Keratinocyte (primary cell): ENCODE data around the gene CARTPT.

ENCODE experiments used
- EZH2 ChIP-seq: IDR thresholded peaks from one replicate; pipeline ENCODE4 v1.6.1; 2012; ENCODE audit warnings: inconsistent platforms, mild to moderate bottlenecking, low read length, moderate library complexity
- TF ChIP-seq, protein P1 (sequence below), 3 experiments: IDR thresholded peaks in 1 of 3; conservative IDR thresholded peaks in 1 of 3; optimal IDR thresholded peaks in 1 of 3; 2 replicates in 2 of 3; 3 replicates in 1 of 3; pipeline versions ENCODE3 to v1.5.1; 2011; ENCODE audit warnings: low read length in 3 of 3, mild to moderate bottlenecking in 3 of 3, moderate library complexity in 2 of 3, control low read depth in 1 of 3, inconsistent platforms in 1 of 3; ENCODE audit not compliant: insufficient read depth in 2 of 3; ENCODE audit errors: extremely low read depth in 1 of 3

DNA sequence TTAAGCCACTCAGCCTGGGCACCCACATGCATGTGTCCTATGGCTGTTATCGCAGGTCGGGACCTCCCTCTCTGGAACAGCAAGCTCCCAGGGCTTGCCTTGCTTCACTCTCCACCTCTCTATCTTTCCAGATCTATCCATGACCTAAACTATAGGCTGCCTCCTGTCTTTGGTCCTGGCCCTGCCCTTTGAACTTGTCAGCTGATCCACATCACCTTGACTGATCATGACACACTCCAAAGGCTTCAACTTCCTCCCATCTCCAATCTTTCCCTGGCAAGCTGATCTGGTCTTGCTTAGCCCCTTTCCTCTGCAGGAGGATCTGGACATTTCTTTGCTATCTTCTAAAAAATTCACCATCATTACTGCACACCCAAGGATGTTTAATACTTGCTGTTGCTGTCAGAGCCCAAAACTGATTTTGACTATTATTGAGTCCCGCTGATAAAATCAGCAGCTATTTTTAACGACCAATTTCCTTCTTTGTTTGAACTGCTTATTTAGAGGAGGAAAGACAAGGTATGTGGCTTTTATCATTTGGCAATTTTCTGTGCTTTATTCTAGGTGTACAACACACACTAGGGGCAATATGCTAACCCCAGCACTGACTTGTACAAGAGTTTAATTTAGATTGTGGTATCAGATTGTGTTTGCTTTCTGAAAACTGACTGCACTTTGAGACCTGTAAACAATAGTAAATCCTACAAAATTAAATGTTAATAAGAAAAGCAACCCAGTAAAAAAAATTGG lies 33.5 kb downstream of the CARTPT start:
- TF ChIP-seq, protein P1, sequence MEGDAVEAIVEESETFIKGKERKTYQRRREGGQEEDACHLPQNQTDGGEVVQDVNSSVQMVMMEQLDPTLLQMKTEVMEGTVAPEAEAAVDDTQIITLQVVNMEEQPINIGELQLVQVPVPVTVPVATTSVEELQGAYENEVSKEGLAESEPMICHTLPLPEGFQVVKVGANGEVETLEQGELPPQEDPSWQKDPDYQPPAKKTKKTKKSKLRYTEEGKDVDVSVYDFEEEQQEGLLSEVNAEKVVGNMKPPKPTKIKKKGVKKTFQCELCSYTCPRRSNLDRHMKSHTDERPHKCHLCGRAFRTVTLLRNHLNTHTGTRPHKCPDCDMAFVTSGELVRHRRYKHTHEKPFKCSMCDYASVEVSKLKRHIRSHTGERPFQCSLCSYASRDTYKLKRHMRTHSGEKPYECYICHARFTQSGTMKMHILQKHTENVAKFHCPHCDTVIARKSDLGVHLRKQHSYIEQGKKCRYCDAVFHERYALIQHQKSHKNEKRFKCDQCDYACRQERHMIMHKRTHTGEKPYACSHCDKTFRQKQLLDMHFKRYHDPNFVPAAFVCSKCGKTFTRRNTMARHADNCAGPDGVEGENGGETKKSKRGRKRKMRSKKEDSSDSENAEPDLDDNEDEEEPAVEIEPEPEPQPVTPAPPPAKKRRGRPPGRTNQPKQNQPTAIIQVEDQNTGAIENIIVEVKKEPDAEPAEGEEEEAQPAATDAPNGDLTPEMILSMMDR (optimal IDR thresholded peaks at IDR 0.05 in 1 of 3, IDR thresholded peaks at IDR 0.05 in 1 of 3, conservative IDR thresholded peaks at IDR 0.05 in 1 of 3; ENCODE audit: extremely low read depth in 1 of 3, insufficient read depth in 2 of 3, low read length in 3 of 3): no peak
- TF ChIP-seq EZH2: no peak
